ENCODE results near the gene PPFIA2.
A peak's percentile ranks its signal among the peaks of the same experiment; 100 is the strongest.

The PPFIA2 gene

GRCh38 chr12:81626406-81626805 lies 132.7 kb downstream of the PPFIA2 start:
- H3K36me3 Mint-ChIP-seq (ENCODE audit: low read depth): no peaks in the 10 kb centered on the region
- H3K27me3 Mint-ChIP-seq (ENCODE audit: low read depth, poor library complexity): peaks cover 3% of the 10 kb centered on the region
- no peaks in the 10 kb centered on the region for H3K9me3 Mint-ChIP-seq
- DNase-seq: no peak
- TF ChIP-seq CTCF (IDR thresholded peaks at IDR 0.05): no peak
- no peak overlapping the region for H3K27ac Mint-ChIP-seq
- no peaks in the 10 kb centered on the region for H3K4me1 Mint-ChIP-seq
- H3K4me3 Mint-ChIP-seq: no peak overlapping the region

- H3K4me3 Mint-ChIP-seq: no peak overlapping the region
- DNase-seq: no peak
- H3K4me1 Mint-ChIP-seq: peaks cover 13% of the 10 kb centered on the region
- no peak for TF ChIP-seq CTCF (IDR thresholded peaks at IDR 0.05)
- H3K27me3 Mint-ChIP-seq (ENCODE audit: low read depth, poor library complexity): no peaks in the 10 kb centered on the region
- H3K36me3 Mint-ChIP-seq (ENCODE audit: low read depth): no peaks in the 10 kb centered on the region
- H3K9me3 Mint-ChIP-seq: no peaks in the 10 kb centered on the region
- peak overlapping the region; percentile 46 for H3K27ac Mint-ChIP-seq
These were observed 141.2 kb downstream of the PPFIA2 start for GRCh38 chr12:81617915-81618314.

DNA sequence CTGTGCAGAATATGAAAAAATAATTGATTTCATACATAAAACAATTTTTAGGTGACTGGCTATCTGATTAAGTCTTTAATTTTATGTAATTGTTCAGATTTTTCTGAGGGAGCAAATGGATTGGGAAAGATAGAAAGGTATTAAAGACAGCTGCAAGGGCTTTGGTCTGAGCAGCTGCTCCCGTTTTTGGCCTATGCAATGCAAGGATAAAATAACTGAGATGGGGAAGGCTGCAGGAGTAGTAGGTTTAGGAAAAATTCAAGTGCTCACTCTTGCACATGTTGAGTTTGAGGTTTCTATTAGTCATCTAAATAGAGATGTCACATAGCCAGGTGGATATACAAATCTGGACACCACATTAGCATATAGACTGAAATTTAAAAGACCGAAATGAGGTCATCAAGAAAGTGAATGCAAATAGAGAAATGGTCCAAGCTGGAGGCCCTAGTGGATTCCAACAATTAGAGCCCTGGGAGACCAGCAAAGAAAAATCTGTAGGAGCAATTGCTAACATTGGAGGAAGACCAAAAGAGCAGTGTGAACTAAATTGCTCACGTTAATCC lies 144.0 kb downstream of the PPFIA2 start:
- H3K9me3 Mint-ChIP-seq: no peaks in the 10 kb centered on the region
- H3K27ac Mint-ChIP-seq: no peak overlapping the region
- no peaks in the 10 kb centered on the region for H3K36me3 Mint-ChIP-seq (ENCODE audit: low read depth)
- peaks cover 18% of the 10 kb centered on the region for H3K4me1 Mint-ChIP-seq
- DNase-seq: no peak
- H3K4me3 Mint-ChIP-seq: no peak overlapping the region
- no peaks in the 10 kb centered on the region for H3K27me3 Mint-ChIP-seq (ENCODE audit: low read depth, poor library complexity)
- TF ChIP-seq CTCF (IDR thresholded peaks at IDR 0.05): no peak

DNA sequence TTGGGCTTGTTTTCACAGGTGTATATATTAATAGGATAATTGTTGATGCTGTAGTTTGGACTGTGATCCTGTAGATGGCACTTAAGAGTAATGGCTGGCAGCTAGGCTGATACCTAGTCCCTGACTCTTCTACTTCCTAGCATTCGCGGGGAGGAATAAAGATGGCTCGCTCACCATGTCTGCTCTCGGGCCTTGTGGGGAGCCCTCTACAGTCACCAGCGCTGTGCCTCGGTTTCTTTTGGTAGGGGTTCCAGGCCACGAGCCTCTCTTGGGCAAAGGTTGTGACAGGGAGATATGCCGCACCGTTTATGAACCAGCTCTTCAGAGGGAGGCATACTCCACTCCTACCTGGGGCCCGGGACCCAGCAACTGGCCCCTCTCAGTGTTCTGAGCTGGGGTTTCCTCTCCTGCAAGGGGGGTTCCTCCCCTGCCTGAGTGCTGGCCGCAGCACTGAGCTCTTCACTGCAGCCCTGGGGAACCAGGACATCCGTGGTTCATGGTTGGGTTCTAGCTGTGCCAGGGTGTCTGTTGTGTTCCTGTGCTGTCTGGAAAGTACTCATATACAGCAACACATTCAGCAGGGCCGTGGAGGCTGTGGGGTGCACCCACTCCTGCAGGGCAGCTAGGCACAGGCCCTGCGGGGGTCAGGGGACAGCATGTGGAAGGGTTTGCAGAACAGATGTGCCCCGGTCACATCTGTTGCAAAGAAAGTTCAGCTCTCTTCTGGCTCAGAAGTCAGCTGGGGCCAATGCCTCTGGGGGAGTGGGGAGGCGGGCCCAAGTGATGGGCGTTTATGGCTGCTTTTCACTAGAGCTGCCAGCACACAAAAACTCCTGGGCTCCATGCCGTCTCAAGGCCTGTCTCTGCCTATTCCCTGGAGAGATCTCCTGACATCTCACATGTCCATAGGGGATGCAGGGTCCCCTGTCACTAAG lies 147.9 kb downstream of the PPFIA2 start:
- no peak for DNase-seq
- H3K9me3 Mint-ChIP-seq: no peaks in the 10 kb centered on the region
- H3K27me3 Mint-ChIP-seq (ENCODE audit: low read depth, poor library complexity): no peaks in the 10 kb centered on the region
- peaks cover 5% of the 10 kb centered on the region for H3K4me1 Mint-ChIP-seq
- TF ChIP-seq CTCF (IDR thresholded peaks at IDR 0.05): peak; percentile 40
- H3K36me3 Mint-ChIP-seq (ENCODE audit: low read depth): no peaks in the 10 kb centered on the region
- H3K27ac Mint-ChIP-seq: no peak overlapping the region
- no peak overlapping the region for H3K4me3 Mint-ChIP-seq

DNA sequence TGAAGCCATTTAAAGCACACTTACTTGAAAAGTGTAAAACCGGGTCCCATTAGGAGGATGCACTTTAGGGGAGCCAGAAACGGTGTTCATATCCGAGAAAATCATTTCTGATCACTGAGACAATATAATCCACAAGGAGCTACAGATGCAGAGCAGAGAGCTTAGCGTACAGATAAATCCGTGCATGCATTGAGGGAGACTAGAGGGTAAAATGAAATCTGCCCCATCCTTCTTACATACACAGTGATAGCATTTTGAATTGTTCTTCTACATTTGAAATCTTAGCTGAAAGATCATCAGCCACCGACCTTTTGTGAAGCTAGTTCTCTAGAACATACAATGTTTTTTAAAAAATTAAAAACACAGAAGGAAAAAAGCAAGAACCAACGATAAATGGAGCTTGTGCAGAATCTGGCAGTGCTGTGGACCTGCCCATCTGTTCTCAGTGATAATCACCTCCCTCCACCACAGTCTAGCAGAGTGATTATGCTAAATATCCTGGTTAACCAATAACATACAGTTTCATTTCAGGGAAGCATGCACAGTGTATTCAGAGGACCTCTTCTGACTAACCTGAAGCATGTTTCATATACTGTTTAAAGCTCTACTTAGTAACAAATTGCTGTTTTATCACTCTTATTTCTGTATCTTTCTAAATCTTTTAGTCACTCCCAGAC lies 161.1 kb downstream of the PPFIA2 start:
- no peak for DNase-seq
- H3K27ac Mint-ChIP-seq: no peak overlapping the region
- H3K9me3 Mint-ChIP-seq: no peaks in the 10 kb centered on the region
- H3K4me1 Mint-ChIP-seq: no peaks in the 10 kb centered on the region
- H3K4me3 Mint-ChIP-seq: no peak overlapping the region
- no peaks in the 10 kb centered on the region for H3K27me3 Mint-ChIP-seq (ENCODE audit: low read depth, poor library complexity)
- TF ChIP-seq CTCF (IDR thresholded peaks at IDR 0.05): no peak
- no peaks in the 10 kb centered on the region for H3K36me3 Mint-ChIP-seq (ENCODE audit: low read depth)

Measured in nephron progenitor cell (in vitro differentiated cells).